ENCODE measurements around the gene PTPA.

DNA sequence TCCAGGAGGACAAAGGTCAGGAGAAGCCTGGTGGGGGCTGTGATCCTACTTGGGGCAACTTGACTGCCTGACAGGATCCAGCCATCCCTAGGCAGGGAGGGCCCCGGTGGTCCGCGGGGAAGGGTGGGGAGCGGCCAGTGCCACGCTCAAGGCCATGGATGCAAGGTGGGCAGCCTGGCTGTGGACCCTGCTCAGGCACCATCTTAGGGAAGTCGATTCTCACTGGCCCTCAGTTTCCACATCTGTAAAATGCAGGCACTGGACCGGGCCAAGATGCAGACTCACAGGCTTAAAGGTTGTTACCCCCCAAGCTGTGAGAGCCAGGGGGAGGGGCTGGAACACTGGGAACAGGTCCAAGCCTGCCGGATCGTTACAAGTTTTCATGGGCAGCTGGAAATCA is 39.0 kb upstream of the PTPA start:
- TF ChIP-seq, protein P1, sequence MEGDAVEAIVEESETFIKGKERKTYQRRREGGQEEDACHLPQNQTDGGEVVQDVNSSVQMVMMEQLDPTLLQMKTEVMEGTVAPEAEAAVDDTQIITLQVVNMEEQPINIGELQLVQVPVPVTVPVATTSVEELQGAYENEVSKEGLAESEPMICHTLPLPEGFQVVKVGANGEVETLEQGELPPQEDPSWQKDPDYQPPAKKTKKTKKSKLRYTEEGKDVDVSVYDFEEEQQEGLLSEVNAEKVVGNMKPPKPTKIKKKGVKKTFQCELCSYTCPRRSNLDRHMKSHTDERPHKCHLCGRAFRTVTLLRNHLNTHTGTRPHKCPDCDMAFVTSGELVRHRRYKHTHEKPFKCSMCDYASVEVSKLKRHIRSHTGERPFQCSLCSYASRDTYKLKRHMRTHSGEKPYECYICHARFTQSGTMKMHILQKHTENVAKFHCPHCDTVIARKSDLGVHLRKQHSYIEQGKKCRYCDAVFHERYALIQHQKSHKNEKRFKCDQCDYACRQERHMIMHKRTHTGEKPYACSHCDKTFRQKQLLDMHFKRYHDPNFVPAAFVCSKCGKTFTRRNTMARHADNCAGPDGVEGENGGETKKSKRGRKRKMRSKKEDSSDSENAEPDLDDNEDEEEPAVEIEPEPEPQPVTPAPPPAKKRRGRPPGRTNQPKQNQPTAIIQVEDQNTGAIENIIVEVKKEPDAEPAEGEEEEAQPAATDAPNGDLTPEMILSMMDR (conservative IDR thresholded peaks at IDR 0.05): no peak
- no peak for TF ChIP-seq EZH2 (IDR thresholded peaks at IDR 0.05; ENCODE audit: low read depth)

Data from PC-9 (cell line).